Measurements from ENCODE around the gene PARVB. TPM values are rescaled to one million over a fixed set of nuclear protein-coding genes. Genes with fewer than 3 reads are reported as not detected.
A peak's percentile ranks its signal among the peaks of the same experiment; 100 is the strongest.

Gene PARVB
- total and polyA plus RNA-seq, 5 donors from 2014 or later = 3.7 to 20.6 (median 6.2) TPM

DNA sequence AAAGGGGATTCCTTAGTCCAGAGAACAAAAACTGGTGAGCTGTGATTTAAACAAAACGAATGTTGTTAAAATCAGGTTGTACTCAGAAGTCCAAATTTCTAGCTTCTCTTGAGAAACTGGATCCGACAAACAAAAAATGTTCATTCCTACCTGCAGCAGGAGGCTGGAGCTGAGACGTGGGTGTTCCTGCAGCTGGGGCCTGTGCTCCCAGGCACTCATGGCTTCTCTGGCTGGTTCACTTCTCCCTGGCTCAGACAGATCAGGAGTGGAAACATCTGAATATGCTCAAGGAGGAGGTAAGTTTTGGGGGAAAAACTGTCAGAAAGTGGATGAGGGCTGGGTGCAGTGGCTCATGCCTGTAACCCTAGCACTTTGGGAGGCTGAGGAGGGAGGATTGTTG is 24.7 kb upstream of the PARVB start:
- Mint-ChIP-seq H3K9me3 (no peaks in the 10 kb centered on the region), H3K4me1 (peaks cover 4 to 31% (median 15%) of the 10 kb centered on the region in 4 donors), H3K27ac (no peak overlapping the region), H3K27me3 (no peaks in the 10 kb centered on the region), H3K4me3 (no peak overlapping the region), H3K36me3 (peaks cover 18% of the 10 kb centered on the region)
- H3K4me3 ChIP-seq (ENCODE audit: low read depth, low read length) = no peak overlapping the region
- H3K27ac ChIP-seq (ENCODE audit: insufficient read depth, low read length, poor library complexity, severe bottlenecking) = no peak overlapping the region
- ATAC-seq (ENCODE audit: low read depth in 2 of 2) = no peak
- H3K36me3 ChIP-seq (ENCODE audit: control insufficient read depth, insufficient read depth, low read length) = peaks cover 13% of the 10 kb centered on the region
- H3K9me3 ChIP-seq (ENCODE audit: control insufficient read depth in 2 of 2, low read length in 2 of 2) = no peaks in the 10 kb centered on the region
- peaks cover 18% of the 10 kb centered on the region for H3K4me1 ChIP-seq (ENCODE audit: control insufficient read depth, insufficient read depth, low read length, poor library complexity, severe bottlenecking)
- no peak for DNase-seq
- H3K27me3 ChIP-seq (ENCODE audit: control insufficient read depth, insufficient read depth, low read length) = no peaks in the 10 kb centered on the region

GRCh38 chr22:44000123-44000522 is 24.0 kb upstream of the PARVB start:
- H3K36me3 Mint-ChIP-seq = peaks cover 21% of the 10 kb centered on the region
- H3K4me1 ChIP-seq (ENCODE audit: control insufficient read depth, insufficient read depth, low read length, poor library complexity, severe bottlenecking) = peaks cover 18% of the 10 kb centered on the region
- H3K9me3 Mint-ChIP-seq = no peaks in the 10 kb centered on the region
- H3K27me3 ChIP-seq (ENCODE audit: control insufficient read depth, insufficient read depth, low read length) = no peaks in the 10 kb centered on the region
- no peaks in the 10 kb centered on the region for H3K9me3 ChIP-seq (ENCODE audit: control insufficient read depth in 2 of 2, low read length in 2 of 2)
- H3K27ac Mint-ChIP-seq = no peak overlapping the region
- ATAC-seq (ENCODE audit: low read depth in 2 of 2) = no peak
- no peak for DNase-seq
- no peak overlapping the region for H3K4me3 Mint-ChIP-seq
- H3K27ac ChIP-seq (ENCODE audit: insufficient read depth, low read length, poor library complexity, severe bottlenecking) = no peak overlapping the region
- H3K4me3 ChIP-seq (ENCODE audit: low read depth, low read length) = no peak overlapping the region
- H3K36me3 ChIP-seq (ENCODE audit: control insufficient read depth, insufficient read depth, low read length) = peaks cover 13% of the 10 kb centered on the region
- no peaks in the 10 kb centered on the region for H3K27me3 Mint-ChIP-seq
- H3K4me1 Mint-ChIP-seq = peaks cover 4 to 26% (median 11%) of the 10 kb centered on the region in 4 donors

GRCh38 chr22:44001521-44001920 is 22.6 kb upstream of the PARVB start:
- Mint-ChIP-seq H3K4me1 (peaks cover 2 to 12% (median 4%) of the 10 kb centered on the region in 4 donors), H3K36me3 (peaks cover 22% of the 10 kb centered on the region), H3K4me3 (no peak overlapping the region), H3K9me3 (peaks cover 0 to 2% (median 0%) of the 10 kb centered on the region in 7 donors), H3K27me3 (no peaks in the 10 kb centered on the region), H3K27ac (no peak overlapping the region)
- peaks cover 5% of the 10 kb centered on the region for H3K4me1 ChIP-seq (ENCODE audit: control insufficient read depth, insufficient read depth, low read length, poor library complexity, severe bottlenecking)
- no peaks in the 10 kb centered on the region for H3K9me3 ChIP-seq (ENCODE audit: control insufficient read depth in 2 of 2, low read length in 2 of 2)
- H3K27ac ChIP-seq (ENCODE audit: insufficient read depth, low read length, poor library complexity, severe bottlenecking) = no peak overlapping the region
- H3K36me3 ChIP-seq (ENCODE audit: control insufficient read depth, insufficient read depth, low read length) = peaks cover 13% of the 10 kb centered on the region
- no peaks in the 10 kb centered on the region for H3K27me3 ChIP-seq (ENCODE audit: control insufficient read depth, insufficient read depth, low read length)
- ATAC-seq (ENCODE audit: low read depth in 2 of 2) (no peak), DNase-seq (no peak)
- no peak overlapping the region for H3K4me3 ChIP-seq (ENCODE audit: low read depth, low read length)

DNA sequence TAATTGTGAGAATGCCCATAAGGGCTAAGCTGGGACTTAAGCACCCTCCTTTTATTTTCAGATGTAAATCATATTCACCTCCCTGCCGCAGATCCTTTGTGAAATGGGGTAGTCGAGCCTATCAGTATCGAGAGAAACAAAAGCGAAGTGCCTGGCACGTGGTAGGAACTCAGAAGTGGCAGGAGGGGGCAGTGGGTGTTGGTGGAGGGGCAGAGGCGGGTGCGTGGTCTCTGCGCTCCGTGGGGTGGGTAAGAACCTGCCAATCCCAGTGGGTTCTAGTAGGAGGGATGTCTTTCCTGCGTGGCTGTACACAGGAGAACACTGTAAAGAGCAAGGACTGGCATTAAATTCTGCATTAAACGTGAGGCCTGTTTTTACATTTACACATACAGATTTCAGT is 21.8 kb upstream of the PARVB start:
- peaks cover 0 to 6% (median 0%) of the 10 kb centered on the region in 7 donors for H3K9me3 Mint-ChIP-seq
- H3K4me3 Mint-ChIP-seq = no peak overlapping the region
- Histone ChIP-seq H3K4me3 (ENCODE audit: low read depth, low read length) (no peak overlapping the region), H3K9me3 (ENCODE audit: control insufficient read depth in 2 of 2, low read length in 2 of 2) (no peaks in the 10 kb centered on the region), H3K36me3 (ENCODE audit: control insufficient read depth, insufficient read depth, low read length) (peaks cover 13% of the 10 kb centered on the region), H3K4me1 (ENCODE audit: control insufficient read depth, insufficient read depth, low read length, poor library complexity, severe bottlenecking) (no peaks in the 10 kb centered on the region), H3K27ac (ENCODE audit: insufficient read depth, low read length, poor library complexity, severe bottlenecking) (no peak overlapping the region), H3K27me3 (ENCODE audit: control insufficient read depth, insufficient read depth, low read length) (no peaks in the 10 kb centered on the region)
- peaks cover 0 to 4% (median 2%) of the 10 kb centered on the region in 4 donors for H3K4me1 Mint-ChIP-seq
- no peak for DNase-seq
- peaks cover 25% of the 10 kb centered on the region for H3K36me3 Mint-ChIP-seq
- H3K27me3 Mint-ChIP-seq = no peaks in the 10 kb centered on the region
- no peak overlapping the region for H3K27ac Mint-ChIP-seq
- no peak for ATAC-seq (ENCODE audit: low read depth in 2 of 2)

DNA sequence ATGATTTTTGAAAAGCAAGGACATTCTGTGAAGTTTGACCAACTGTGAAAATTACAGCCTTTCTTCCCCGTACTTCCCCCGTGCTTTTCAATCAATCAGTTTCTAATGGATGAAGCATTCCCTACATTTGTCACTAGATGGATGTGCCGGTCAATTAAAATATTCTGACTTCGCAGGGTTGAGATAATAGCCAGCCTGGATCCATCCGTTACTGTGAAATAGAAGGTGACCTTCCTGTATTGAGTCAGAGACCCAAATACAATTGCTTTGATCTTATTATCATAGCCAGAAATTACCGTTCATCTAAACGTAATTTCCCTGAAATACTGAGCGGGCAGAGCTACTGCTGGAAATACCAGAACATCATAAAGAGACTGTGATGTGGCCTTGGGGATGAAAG is 21.1 kb upstream of the PARVB start:
- Mint-ChIP-seq H3K9me3 (peaks cover 0 to 6% (median 0%) of the 10 kb centered on the region in 7 donors), H3K4me3 (no peak overlapping the region), H3K27me3 (no peaks in the 10 kb centered on the region), H3K36me3 (peaks cover 24% of the 10 kb centered on the region), H3K27ac (no peak overlapping the region), H3K4me1 (peaks cover 0 to 2% (median under 1%) of the 10 kb centered on the region in 4 donors)
- no peak overlapping the region for H3K4me3 ChIP-seq (ENCODE audit: low read depth, low read length)
- H3K27me3 ChIP-seq (ENCODE audit: control insufficient read depth, insufficient read depth, low read length) = no peaks in the 10 kb centered on the region
- DNase-seq (no peak), ATAC-seq (ENCODE audit: low read depth in 2 of 2) (no peak)
- H3K36me3 ChIP-seq (ENCODE audit: control insufficient read depth, insufficient read depth, low read length) = peaks cover 13% of the 10 kb centered on the region
- no peaks in the 10 kb centered on the region for H3K4me1 ChIP-seq (ENCODE audit: control insufficient read depth, insufficient read depth, low read length, poor library complexity, severe bottlenecking)
- no peak overlapping the region for H3K27ac ChIP-seq (ENCODE audit: insufficient read depth, low read length, poor library complexity, severe bottlenecking)
- no peaks in the 10 kb centered on the region for H3K9me3 ChIP-seq (ENCODE audit: control insufficient read depth in 2 of 2, low read length in 2 of 2)

- Mint-ChIP-seq H3K9me3 (peaks cover 0 to 6% (median 0%) of the 10 kb centered on the region in 7 donors), H3K4me3 (no peak overlapping the region), H3K27ac (peak overlapping the region in 1 of 3 donors; percentile 55), H3K36me3 (peaks cover 18% of the 10 kb centered on the region), H3K4me1 (peaks cover 0 to 2% (median 0%) of the 10 kb centered on the region in 4 donors), H3K27me3 (no peaks in the 10 kb centered on the region)
- H3K4me3 ChIP-seq (ENCODE audit: low read depth, low read length) = no peak overlapping the region
- H3K27me3 ChIP-seq (ENCODE audit: control insufficient read depth, insufficient read depth, low read length) = no peaks in the 10 kb centered on the region
- DNase-seq (no peak), ATAC-seq (ENCODE audit: low read depth in 2 of 2) (no peak)
- no peak overlapping the region for H3K27ac ChIP-seq (ENCODE audit: insufficient read depth, low read length, poor library complexity, severe bottlenecking)
- peaks cover 9% of the 10 kb centered on the region for H3K36me3 ChIP-seq (ENCODE audit: control insufficient read depth, insufficient read depth, low read length)
- no peaks in the 10 kb centered on the region for H3K9me3 ChIP-seq (ENCODE audit: control insufficient read depth in 2 of 2, low read length in 2 of 2)
- H3K4me1 ChIP-seq (ENCODE audit: control insufficient read depth, insufficient read depth, low read length, poor library complexity, severe bottlenecking) = no peaks in the 10 kb centered on the region
Measured at GRCh38 chr22:44003405-44004103, 20.5 kb upstream of the PARVB start.

GRCh38 chr22:44004104-44004460 is 20.0 kb upstream of the PARVB start:
- H3K27me3 Mint-ChIP-seq = no peaks in the 10 kb centered on the region
- peaks cover 0 to 2% (median 0%) of the 10 kb centered on the region in 4 donors for H3K4me1 Mint-ChIP-seq
- H3K27ac Mint-ChIP-seq = peak overlapping the region in 1 of 3 donors; percentile 55

GRCh38 chr22:44005524-44005923 is 18.6 kb upstream of the PARVB start:
- DNase-seq (no peak), ATAC-seq (ENCODE audit: low read depth in 2 of 2) (no peak)
- Mint-ChIP-seq H3K4me1 (peaks cover 0 to 2% (median 0%) of the 10 kb centered on the region in 4 donors), H3K27me3 (no peaks in the 10 kb centered on the region), H3K36me3 (peaks cover 11% of the 10 kb centered on the region), H3K9me3 (peaks cover 0 to 6% (median 0%) of the 10 kb centered on the region in 7 donors), H3K4me3 (no peak overlapping the region), H3K27ac (no peak overlapping the region)
- H3K36me3 ChIP-seq (ENCODE audit: control insufficient read depth, insufficient read depth, low read length) = peaks cover 1% of the 10 kb centered on the region
- H3K27ac ChIP-seq (ENCODE audit: insufficient read depth, low read length, poor library complexity, severe bottlenecking) = no peak overlapping the region
- no peaks in the 10 kb centered on the region for H3K27me3 ChIP-seq (ENCODE audit: control insufficient read depth, insufficient read depth, low read length)
- H3K4me3 ChIP-seq (ENCODE audit: low read depth, low read length) = no peak overlapping the region
- H3K9me3 ChIP-seq (ENCODE audit: control insufficient read depth in 2 of 2, low read length in 2 of 2) = no peaks in the 10 kb centered on the region
- H3K4me1 ChIP-seq (ENCODE audit: control insufficient read depth, insufficient read depth, low read length, poor library complexity, severe bottlenecking) = no peaks in the 10 kb centered on the region

More at GRCh38 chr22:44004104-44004460, 20.0 kb upstream of the PARVB start:
- Histone ChIP-seq H3K4me3 (ENCODE audit: low read depth, low read length) (no peak overlapping the region), H3K9me3 (ENCODE audit: control insufficient read depth in 2 of 2, low read length in 2 of 2) (no peaks in the 10 kb centered on the region), H3K4me1 (ENCODE audit: control insufficient read depth, insufficient read depth, low read length, poor library complexity, severe bottlenecking) (no peaks in the 10 kb centered on the region), H3K36me3 (ENCODE audit: control insufficient read depth, insufficient read depth, low read length) (peaks cover 4% of the 10 kb centered on the region), H3K27ac (ENCODE audit: insufficient read depth, low read length, poor library complexity, severe bottlenecking) (no peak overlapping the region), H3K27me3 (ENCODE audit: control insufficient read depth, insufficient read depth, low read length) (no peaks in the 10 kb centered on the region)
- Mint-ChIP-seq H3K4me3 (no peak overlapping the region), H3K36me3 (peaks cover 13% of the 10 kb centered on the region), H3K9me3 (peaks cover 0 to 6% (median 0%) of the 10 kb centered on the region in 7 donors)
- DNase-seq (no peak), ATAC-seq (ENCODE audit: low read depth in 2 of 2) (no peak)

All from CD4-positive, CD25-positive, alpha-beta regulatory T cell (primary cell).